Activated B cell treated with CpG ODN at 0.5 μM for 24 hours (primary cell): ENCODE measurements around the gene CKS1B. TPM values are rescaled to one million over a fixed set of nuclear protein-coding genes. Genes with fewer than 3 reads are reported as not detected.

ENCODE experiments used
- ATAC-seq: fragments of 200-7000 bp; cut with Tn5 transposase; one replicate; pipeline ENCODE4 v1.10.0; 2021; ENCODE audit warnings: low read depth, mild to moderate bottlenecking, moderate library complexity
- CTCF ChIA-PET: fragments of 350-600 bp; sonication (Branson Sonifier 250); formaldehyde crosslinking; loops from one replicate; lab custom pipeline; 2021; ENCODE audit warnings: antibody characterized with exemption; lab: Charles Lee
- POLR2A ChIA-PET: fragments of 350-600 bp; sonication (Branson Sonifier 250); formaldehyde crosslinking; loops from one replicate; lab custom pipeline; 2021; ENCODE audit warnings: antibody characterized with exemption; lab: Charles Lee
- DNase-seq: peaks from one replicate; pipeline ENCODE4 v3.0.0; 2022
- H3K27ac Mint-ChIP-seq: one replicate; pipeline ENCODE4 v1.8.0; 2020; ENCODE audit warnings: mixed read lengths
- H3K27me3 Mint-ChIP-seq: one replicate; pipeline ENCODE4 v1.8.0; 2021; ENCODE audit warnings: mixed read lengths
- H3K36me3 Mint-ChIP-seq: one replicate; pipeline ENCODE4 v1.8.0; 2021; ENCODE audit warnings: low read depth, mixed read lengths
- H3K4me1 Mint-ChIP-seq: one replicate; pipeline ENCODE4 v1.8.0; 2021; ENCODE audit warnings: mixed read lengths
- H3K4me3 Mint-ChIP-seq: one replicate; pipeline ENCODE4 v1.8.0; 2020; ENCODE audit warnings: mild to moderate bottlenecking, mixed read lengths
- H3K9me3 Mint-ChIP-seq: one replicate; pipeline ENCODE4 v1.8.0; 2020; ENCODE audit warnings: mixed read lengths
- CTCF ChIP-seq: fragments of 200-600 bp; IDR thresholded peaks from one replicate; pipeline ENCODE4 v1.8.0; 2022; ENCODE audit warnings: antibody characterized with exemption, mild to moderate bottlenecking
- intact Hi-C: fragments of 100-400 bp; cut with micrococcal nuclease; formaldehyde crosslinking; loops from one replicate; pipeline ENCODE4 v1.15.1; 2024
- total RNA-seq: library from RNA; stranded (reverse); gene quantifications from 2 replicates; pipeline ENCODE4 v1.2.3, GENCODE V29; 2022

Gene CKS1B
- total RNA-seq, 1 donor from 2014 or later, result 25.3 TPM

DNA sequence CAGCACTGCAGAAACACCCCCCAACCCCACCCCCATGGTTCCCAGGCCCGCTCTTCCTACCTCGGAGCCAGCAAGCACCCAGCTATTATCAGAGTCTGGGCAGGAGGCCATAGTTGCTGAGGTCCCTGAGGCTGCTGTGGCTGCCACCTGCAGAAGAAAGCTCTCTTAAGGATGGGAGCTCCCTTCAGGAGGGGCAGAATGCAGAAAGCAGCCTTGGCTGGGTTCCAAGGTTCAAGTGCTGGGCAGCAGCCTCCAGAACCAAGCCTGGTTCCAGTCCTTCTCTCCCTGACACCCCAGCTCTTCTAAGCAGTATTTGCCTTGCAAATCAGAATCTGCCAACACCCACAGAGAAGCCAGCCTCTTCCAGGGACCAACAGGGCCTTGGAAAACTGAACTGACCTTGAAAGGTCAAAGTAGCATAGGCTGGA, 20.9 kb upstream of the CKS1B start:
- ChIA-PET CTCF (interaction anchor here (1.6 kb wide), 1 partner anchor 46 kb away, joined by 8 read pairs; no protein-coding TSS in a partner anchor), POLR2A (interaction anchor here (1.4 to 6.8 kb wide), 2 partner anchors 17 to 63 kb away, joined by 3 to 52 read pairs; partner anchors contain the start of gene PMVK)
- H3K27ac Mint-ChIP-seq, result peak overlapping the region; percentile 93
- intact Hi-C loops, result no loop called here
- DNase-seq (no peak), ATAC-seq (no peak)
- peaks cover 75% of the 10 kb centered on the region for H3K4me1 Mint-ChIP-seq
- TF ChIP-seq CTCF, result no peak
- H3K4me3 Mint-ChIP-seq, result no peak overlapping the region
- peaks cover 23% of the 10 kb centered on the region for H3K36me3 Mint-ChIP-seq
- no peaks in the 10 kb centered on the region for H3K27me3 Mint-ChIP-seq
- H3K9me3 Mint-ChIP-seq, result no peaks in the 10 kb centered on the region

- Mint-ChIP-seq H3K4me3 (peak overlapping the region; percentile 91), H3K27me3 (no peaks in the 10 kb centered on the region), H3K9me3 (no peaks in the 10 kb centered on the region), H3K27ac (peak overlapping the region; percentile 93), H3K4me1 (peaks cover 75% of the 10 kb centered on the region), H3K36me3 (peaks cover 23% of the 10 kb centered on the region)
- POLR2A ChIA-PET, result interaction anchor here (0.5 to 6.8 kb wide), 5 partner anchors 12 to 551 kb away, joined by 3 to 52 read pairs (median 6); partner anchors contain the start of gene PMVK
- intact Hi-C loops, result no loop called here
- CTCF ChIA-PET, result interaction anchor here (1.6 to 2.3 kb wide), 3 partner anchors 18 to 96 kb away, joined by 6 to 8 read pairs (median 8); partner anchors contain the start of genes ADAM15 and PMVK
- no peak for TF ChIP-seq CTCF
- no peak for ATAC-seq
- DNase-seq, result no peak
Observed at GRCh38 chr1:154954541-154954940, 19.9 kb upstream of the CKS1B start.

GRCh38 chr1:154955039-154955717, 19.3 kb upstream of the CKS1B start:
- Mint-ChIP-seq H3K36me3 (peaks cover 24% of the 10 kb centered on the region), H3K4me1 (peaks cover 79% of the 10 kb centered on the region), H3K27me3 (no peaks in the 10 kb centered on the region), H3K9me3 (no peaks in the 10 kb centered on the region), H3K27ac (peak overlapping the region; percentile 93), H3K4me3 (peak overlapping the region; percentile 91)
- ChIA-PET POLR2A (interaction anchor here (0.5 to 6.8 kb wide), 16 partner anchors 11 to 570 kb away, joined by 3 to 52 read pairs (median 6); partner anchors contain the start of genes CKS1B, FLAD1, KCNN3 and KRTCAP2), CTCF (interaction anchor here (0.9 to 2.3 kb wide), 6 partner anchors 19 to 96 kb away, joined by 3 to 11 read pairs (median 7); partner anchors contain the start of genes ADAM15 and PMVK)
- intact Hi-C loops, result loop anchor here (1.0 to 5.0 kb wide), 3 partner anchors 19 to 398 kb away; partner anchors contain the start of genes CKS1B and UBE2Q1
- DNase-seq, result no peak
- ATAC-seq, result peak; percentile 63
- TF ChIP-seq CTCF, result no peak

DNA sequence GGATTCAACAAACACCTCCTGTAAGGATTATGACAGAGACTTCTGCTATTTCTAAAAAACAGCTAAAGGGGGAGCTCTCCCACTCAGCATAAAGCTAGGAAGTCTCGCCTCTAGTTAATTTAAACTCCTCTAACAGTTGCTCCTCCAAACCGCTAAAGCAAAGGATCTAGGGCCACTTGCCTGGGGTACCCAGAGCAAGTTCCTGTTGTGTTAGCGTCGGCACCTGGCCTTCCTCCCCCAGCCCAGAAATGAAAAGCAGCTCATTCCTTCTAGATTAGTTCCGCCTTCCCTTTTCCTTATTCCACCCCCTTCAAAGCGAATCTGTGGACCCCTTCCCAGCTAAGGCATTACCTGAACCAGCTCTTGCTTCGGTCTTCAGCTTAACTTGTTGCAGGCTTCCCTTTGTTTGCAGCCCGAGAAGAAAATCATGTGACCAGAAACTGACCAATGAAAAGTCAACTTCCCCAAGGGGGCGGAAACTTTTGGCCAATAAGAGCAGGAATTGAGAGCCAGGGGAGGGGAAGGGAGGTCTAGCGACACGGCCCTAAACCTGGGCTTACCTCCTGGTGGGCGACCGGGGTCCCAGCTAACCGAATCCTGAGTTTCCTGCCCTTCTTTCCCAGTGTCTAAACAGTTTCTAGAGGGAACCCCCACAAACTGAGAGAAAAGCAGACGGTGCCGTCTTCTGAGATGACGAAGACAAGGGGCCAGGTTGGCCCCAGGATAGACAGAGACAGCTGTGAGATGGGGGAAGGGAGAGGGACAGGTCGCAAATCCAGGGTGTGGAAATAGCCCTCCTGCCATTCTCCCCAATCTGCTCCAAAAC, 18.6 kb upstream of the CKS1B start, which contains the start of gene PBXIP1:
Gene PBXIP1, minus strand, starts transcription at position 382 of the 826 bp plus-strand sequence. CDS start 2,378 bp downstream, outside the sequence.
- peak within 1 kb of the TSS; percentile 93 for H3K27ac Mint-ChIP-seq
- no peaks in the 10 kb centered on the region for H3K9me3 Mint-ChIP-seq
- peaks cover 20% of the 10 kb centered on the region for H3K36me3 Mint-ChIP-seq
- ATAC-seq, result peak; percentile 72
- peaks cover 81% of the 10 kb centered on the region for H3K4me1 Mint-ChIP-seq
- POLR2A ChIA-PET, result interaction anchor here (0.6 to 6.8 kb wide), 15 partner anchors 10 to 570 kb away, joined by 3 to 52 read pairs (median 6); partner anchors contain the start of genes CKS1B, FLAD1, KCNN3 and KRTCAP2
- H3K4me3 Mint-ChIP-seq, result peak within 1 kb of the TSS; percentile 91
- no peak for TF ChIP-seq CTCF
- DNase-seq, result peak; percentile 52
- CTCF ChIA-PET, result interaction anchor here (0.7 to 2.3 kb wide), 8 partner anchors 20 to 396 kb away, joined by 3 to 11 read pairs (median 6); partner anchors contain the start of genes ADAM15 and PMVK
- intact Hi-C loops, result loop anchor here (1.0 to 5.0 kb wide), 4 partner anchors 18 to 399 kb away; partner anchors contain the start of genes CKS1B and UBE2Q1
- H3K27me3 Mint-ChIP-seq, result no peaks in the 10 kb centered on the region
